GM23248 (cell line): ENCODE results near the gene CADM1. TPM values are rescaled to one million over a fixed set of nuclear protein-coding genes. Genes with fewer than 3 reads are reported as not detected.

ENCODE experiments used
- DNase-seq: peaks from one replicate; pipeline ENCODE4 v3.0.0-alpha.2; 2015
- H2AFZ ChIP-seq: fragments of 200-600 bp; sonication (generic); 2 replicates; pipeline ENCODE4 v1.6.1; 2016; ENCODE audit warnings: antibody characterized with exemption
- H3F3A ChIP-seq: fragments of 200-600 bp; sonication (generic); 2 replicates; pipeline ENCODE4 v1.6.1; 2016; ENCODE audit warnings: mild to moderate bottlenecking, antibody characterized with exemption, mixed run types; ENCODE audit not compliant: insufficient read depth
- H3K27ac ChIP-seq: fragments of 200-600 bp; sonication (generic); 2 replicates; pipeline ENCODE4 v1.5.1; 2016; ENCODE audit warnings: mild to moderate bottlenecking
- H3K27me3 ChIP-seq: fragments of 200-600 bp; sonication (generic); replicated peaks from 2 replicates; pipeline ENCODE4 v1.6.1; 2016; ENCODE audit warnings: mild to moderate bottlenecking; ENCODE audit not compliant: insufficient read depth
- H3K36me3 ChIP-seq: fragments of 200-600 bp; sonication (generic); 2 replicates; pipeline ENCODE4 v1.6.1; 2016; ENCODE audit warnings: low read depth, mild to moderate bottlenecking
- H3K4me1 ChIP-seq: fragments of 200-600 bp; sonication (generic); 2 replicates; pipeline ENCODE4 v1.6.1; 2016; ENCODE audit warnings: mild to moderate bottlenecking; ENCODE audit not compliant: insufficient read depth
- H3K4me2 ChIP-seq: fragments of 200-600 bp; sonication (generic); one replicate; pipeline ENCODE4 v1.6.1; 2016; ENCODE audit warnings: mild to moderate bottlenecking; ENCODE audit not compliant: unreplicated experiment
- H3K4me3 ChIP-seq: fragments of 200-600 bp; sonication (generic); 2 replicates; pipeline ENCODE4 v1.5.1; 2016; ENCODE audit warnings: mild to moderate bottlenecking
- H3K79me2 ChIP-seq: fragments of 200-600 bp; sonication (generic); 2 replicates; pipeline ENCODE4 v1.6.1; 2016; ENCODE audit warnings: mild to moderate bottlenecking; ENCODE audit not compliant: insufficient read depth
- H3K9ac ChIP-seq: fragments of 200-600 bp; sonication (generic); 2 replicates; pipeline ENCODE4 v1.6.1; 2016; ENCODE audit warnings: mild to moderate bottlenecking
- H3K9me2 ChIP-seq: fragments of 200-600 bp; sonication (generic); 2 replicates; pipeline ENCODE4 v1.6.1; 2016; ENCODE audit warnings: mixed run types, mild to moderate bottlenecking, moderate library complexity; ENCODE audit not compliant: insufficient read depth
- H3K9me3 ChIP-seq: fragments of 200-600 bp; sonication (generic); one replicate; pipeline ENCODE4 v1.6.1; 2017; ENCODE audit warnings: low read depth
- H4K20me1 ChIP-seq: fragments of 200-600 bp; sonication (generic); 2 replicates; pipeline ENCODE4 v1.6.0; 2016; ENCODE audit not compliant: insufficient read depth
- EZH2 ChIP-seq: fragments of 200-600 bp; sonication (generic); IDR thresholded peaks from 2 replicates; pipeline ENCODE4 v1.6.1; 2018; ENCODE audit warnings: antibody characterized with exemption, mild to moderate bottlenecking; ENCODE audit not compliant: insufficient read depth, poor library complexity, severe bottlenecking
- EZH2phosphoT487 ChIP-seq: fragments of 200-600 bp; sonication (generic); IDR thresholded peaks from 2 replicates; pipeline ENCODE4 v1.6.1; 2018; ENCODE audit warnings: antibody characterized with exemption, moderate library complexity, mild to moderate bottlenecking, low read depth; ENCODE audit not compliant: insufficient read depth
- WGBS, 2 experiments: methylation state at CpG; one replicate each; pipeline ENCODE4 v1.1.6; 2015 to 2017; ENCODE audit warnings: low lambda C conversion rate in 2 of 2, low coverage in 1 of 2; ENCODE audit errors: missing lambda C conversion rate in 2 of 2; 5-methylcytosine and 5-hydroxymethylcytosine counted together
- in situ Hi-C: fragments of 300-500 bp; cut with MboI; formaldehyde crosslinking; loops from 2 replicates; pipeline ENCODE4 v1.15.0; 2020
- polyA plus RNA-seq: library from polyadenylated mRNA; unstranded; fragments of >200 nt; fragmentation: Nextera tagmentation; extraction: Ambion mirVana; gene quantifications from 2 replicates; pipeline ENCODE4 v1.2.1, GENCODE V29; 2016
- total RNA-seq: library from RNA; depleted of rRNA; stranded (reverse); fragments of >200 nt; shearing (Covaris generic); gene quantifications from 2 replicates; pipeline ENCODE4 v1.2.3, GENCODE V29; 2014

CADM1 gene
- total and polyA plus RNA-seq, 2 experiments from 2014 or later = 0.83 to 1.4 TPM

GRCh38 chr11:115188188-115188897, 315.9 kb downstream of the CADM1 start:
- H3K9me2 ChIP-seq = no peaks in the 10 kb centered on the region
- H3F3A ChIP-seq = no peaks in the 10 kb centered on the region
- no peak overlapping the region for H3K4me2 ChIP-seq
- H3K79me2 ChIP-seq = no peaks in the 10 kb centered on the region
- H3K36me3 ChIP-seq = no peaks in the 10 kb centered on the region
- no peak overlapping the region for H3K27ac ChIP-seq
- no peak for DNase-seq
- TF ChIP-seq EZH2 (no peak), EZH2phosphoT487 (no peak)
- WGBS, 2 experiments = 30 to 43% methylated on average over 6 of the region's 6 CpGs
- H3K4me3 ChIP-seq = no peak overlapping the region
- no peak overlapping the region for H3K9ac ChIP-seq
- no peak overlapping the region for H2AFZ ChIP-seq
- in situ Hi-C loops = no loop called here
- no peaks in the 10 kb centered on the region for H4K20me1 ChIP-seq
- no peaks in the 10 kb centered on the region for H3K4me1 ChIP-seq
- no peaks in the 10 kb centered on the region for H3K9me3 ChIP-seq
- peaks cover 1% of the 10 kb centered on the region; the same call in 1 of the 2 replicates for H3K27me3 ChIP-seq

DNA sequence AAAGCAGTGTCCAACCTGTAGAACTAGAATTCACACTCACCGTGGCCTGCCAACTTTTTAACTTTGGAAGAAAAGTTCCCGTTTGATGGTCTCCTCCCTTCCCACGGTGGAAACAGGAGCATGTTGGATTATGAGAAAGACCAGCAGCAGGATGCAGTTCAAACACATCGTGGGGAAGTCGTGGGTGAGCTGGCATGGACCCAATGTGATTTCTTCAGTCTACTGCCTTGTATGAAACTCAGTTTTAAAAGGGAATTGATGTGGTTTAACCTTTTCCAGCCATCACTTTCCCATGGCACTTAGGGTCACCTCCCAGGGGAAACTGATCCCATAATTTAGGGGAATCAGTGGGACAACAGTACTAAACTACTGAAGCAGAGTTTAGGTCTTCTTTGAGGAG, 318.3 kb downstream of the CADM1 start:
- H3F3A ChIP-seq = no peaks in the 10 kb centered on the region
- no peak overlapping the region for H3K4me2 ChIP-seq
- no peak overlapping the region for H2AFZ ChIP-seq
- no peaks in the 10 kb centered on the region for H3K4me1 ChIP-seq
- WGBS, 2 experiments = 44 to 50% methylated on average over 5 of the region's 5 CpGs
- no peaks in the 10 kb centered on the region for H3K9me2 ChIP-seq
- H3K27me3 ChIP-seq = peaks cover 4% of the 10 kb centered on the region; the same call in 1 of the 2 replicates
- TF ChIP-seq EZH2 = no peak
- no peak for TF ChIP-seq EZH2phosphoT487
- H3K9ac ChIP-seq = no peak overlapping the region
- H3K9me3 ChIP-seq = no peaks in the 10 kb centered on the region
- no peaks in the 10 kb centered on the region for H3K36me3 ChIP-seq
- no peaks in the 10 kb centered on the region for H4K20me1 ChIP-seq
- H3K79me2 ChIP-seq = no peaks in the 10 kb centered on the region
- no peak overlapping the region for H3K27ac ChIP-seq
- no peak overlapping the region for H3K4me3 ChIP-seq
- DNase-seq = no peak
- in situ Hi-C loops = no loop called here

DNA sequence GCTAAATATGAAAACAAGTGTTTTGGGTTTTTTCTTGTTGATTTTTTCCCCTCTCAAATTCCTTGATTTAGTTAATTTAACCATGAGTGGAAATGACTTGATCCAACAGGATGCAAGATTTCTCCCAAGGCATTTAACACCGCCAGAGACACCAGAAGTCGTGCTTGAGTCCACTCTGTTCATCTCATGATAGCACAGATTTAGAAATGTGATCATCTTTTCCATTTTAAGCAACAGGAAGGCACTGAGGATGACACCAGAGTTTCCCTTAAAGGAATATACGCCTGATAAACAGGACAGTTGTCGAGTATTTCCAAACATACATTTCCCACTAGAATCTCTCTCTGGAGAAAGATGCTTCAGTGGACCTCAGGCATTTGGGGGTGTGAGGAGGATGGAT, 318.7 kb downstream of the CADM1 start:
- H3K79me2 ChIP-seq = no peaks in the 10 kb centered on the region
- H2AFZ ChIP-seq = no peak overlapping the region
- no peak overlapping the region for H3K4me3 ChIP-seq
- H3K9me2 ChIP-seq = no peaks in the 10 kb centered on the region
- H3F3A ChIP-seq = no peaks in the 10 kb centered on the region
- 47 to 53% methylated on average over 4 of the region's 4 CpGs for WGBS, 2 experiments
- no peaks in the 10 kb centered on the region for H4K20me1 ChIP-seq
- no peaks in the 10 kb centered on the region for H3K9me3 ChIP-seq
- DNase-seq = no peak
- peaks cover 5% of the 10 kb centered on the region; the same call in 1 of the 2 replicates for H3K27me3 ChIP-seq
- H3K4me2 ChIP-seq = no peak overlapping the region
- no peak for TF ChIP-seq EZH2phosphoT487
- TF ChIP-seq EZH2 = no peak
- H3K36me3 ChIP-seq = no peaks in the 10 kb centered on the region
- no peak overlapping the region for H3K27ac ChIP-seq
- in situ Hi-C loops = no loop called here
- no peaks in the 10 kb centered on the region for H3K4me1 ChIP-seq
- H3K9ac ChIP-seq = no peak overlapping the region

DNA sequence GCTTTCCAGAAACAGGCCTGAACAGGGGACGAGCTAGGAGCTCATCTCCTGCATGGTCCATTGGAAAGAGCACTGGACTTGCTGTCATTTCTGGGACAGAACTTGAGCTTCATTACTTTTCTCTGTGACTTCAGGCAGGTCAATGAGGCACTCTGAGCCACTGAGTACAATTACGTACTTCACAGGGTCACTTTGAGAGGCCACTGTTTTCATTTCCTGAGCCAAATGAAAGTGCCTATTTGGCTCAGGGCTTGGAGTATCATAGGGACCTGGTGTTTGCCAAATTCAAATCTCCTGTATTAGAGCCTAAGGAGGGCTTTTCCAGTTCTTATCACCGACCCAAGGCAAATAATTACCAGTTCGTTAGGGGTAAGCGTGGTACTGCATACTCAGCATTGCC, 319.3 kb downstream of the CADM1 start:
- Histone ChIP-seq H2AFZ (no peak overlapping the region), H3K9ac (no peak overlapping the region), H3K79me2 (no peaks in the 10 kb centered on the region), H4K20me1 (no peaks in the 10 kb centered on the region), H3K27ac (no peak overlapping the region), H3K4me2 (no peak overlapping the region), H3K4me3 (no peak overlapping the region), H3K27me3 (peaks cover 11% of the 10 kb centered on the region), H3K9me2 (no peaks in the 10 kb centered on the region), H3F3A (no peaks in the 10 kb centered on the region), H3K9me3 (no peaks in the 10 kb centered on the region), H3K4me1 (no peaks in the 10 kb centered on the region), H3K36me3 (no peaks in the 10 kb centered on the region)
- TF ChIP-seq EZH2 (no peak), EZH2phosphoT487 (no peak)
- WGBS, 2 experiments = 56 to 75% methylated on average over 5 of the region's 5 CpGs
- DNase-seq = no peak
- in situ Hi-C loops = no loop called here

DNA sequence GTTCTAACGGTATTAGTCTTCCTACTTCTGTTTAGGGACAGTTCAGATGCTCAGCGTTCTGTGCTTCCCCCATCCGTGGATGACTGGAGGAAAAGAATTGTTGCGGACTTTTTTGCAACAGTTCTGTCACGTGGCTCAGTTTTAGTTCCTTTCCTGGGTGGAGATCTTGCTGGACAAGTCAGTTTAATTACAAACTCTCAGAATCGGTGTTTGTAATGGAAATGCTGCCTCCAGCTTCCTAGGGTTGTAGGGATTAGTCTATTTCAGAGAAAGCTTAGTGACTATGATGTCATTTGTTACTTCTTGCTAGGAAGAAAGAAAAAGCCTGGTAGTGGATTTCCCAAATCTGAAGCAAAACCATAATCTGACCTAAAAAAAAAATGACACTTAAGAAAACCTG, 320.4 kb downstream of the CADM1 start:
- peaks cover 11% of the 10 kb centered on the region for H3K27me3 ChIP-seq
- in situ Hi-C loops = no loop called here
- DNase-seq = no peak

More for the DNA sequence above, 320.4 kb downstream of the CADM1 start:
- H3K79me2 ChIP-seq = no peaks in the 10 kb centered on the region
- H3K9ac ChIP-seq = no peak overlapping the region
- no peaks in the 10 kb centered on the region for H3K36me3 ChIP-seq
- 46 to 51% methylated on average over 6 of the region's 6 CpGs for WGBS, 2 experiments
- H3K4me1 ChIP-seq = no peaks in the 10 kb centered on the region
- no peaks in the 10 kb centered on the region for H4K20me1 ChIP-seq
- no peak overlapping the region for H3K4me3 ChIP-seq
- H3K9me3 ChIP-seq = no peaks in the 10 kb centered on the region
- no peaks in the 10 kb centered on the region for H3K9me2 ChIP-seq
- H3K27ac ChIP-seq = no peak overlapping the region
- no peak overlapping the region for H3K4me2 ChIP-seq
- no peaks in the 10 kb centered on the region for H3F3A ChIP-seq
- TF ChIP-seq EZH2phosphoT487 (no peak), EZH2 (no peak)
- no peak overlapping the region for H2AFZ ChIP-seq
